ENCODE results near the gene RGL4.

The RGL4 gene

DNA sequence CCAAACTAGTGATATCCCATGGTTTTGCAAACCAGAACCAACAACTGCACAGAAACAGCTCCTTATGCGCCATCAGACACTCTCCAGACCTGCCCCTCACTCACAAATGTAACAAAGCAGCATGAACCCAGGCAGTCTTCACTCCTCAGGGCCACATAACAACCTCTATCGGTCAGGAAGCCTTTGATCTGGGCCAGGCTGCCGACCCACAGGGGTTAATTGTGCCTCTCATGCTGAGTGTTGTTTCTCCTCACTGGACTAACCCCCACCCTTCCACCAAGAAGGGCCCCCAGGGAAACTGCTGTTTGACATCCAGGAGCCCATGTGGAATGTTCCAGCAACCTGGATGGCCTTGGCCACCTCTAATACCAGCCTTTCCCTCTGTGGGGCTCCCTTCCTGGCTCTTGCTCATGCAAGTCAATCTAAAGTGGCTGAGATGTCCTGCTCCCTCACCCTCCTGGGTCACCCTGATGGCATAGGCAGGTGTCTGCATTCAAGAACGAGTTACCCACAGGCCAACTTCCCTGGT lies 7.9 kb upstream of the RGL4 start:
- no peak for DNase-seq (ENCODE audit: low read depth)
- TF ChIP-seq, protein P1, sequence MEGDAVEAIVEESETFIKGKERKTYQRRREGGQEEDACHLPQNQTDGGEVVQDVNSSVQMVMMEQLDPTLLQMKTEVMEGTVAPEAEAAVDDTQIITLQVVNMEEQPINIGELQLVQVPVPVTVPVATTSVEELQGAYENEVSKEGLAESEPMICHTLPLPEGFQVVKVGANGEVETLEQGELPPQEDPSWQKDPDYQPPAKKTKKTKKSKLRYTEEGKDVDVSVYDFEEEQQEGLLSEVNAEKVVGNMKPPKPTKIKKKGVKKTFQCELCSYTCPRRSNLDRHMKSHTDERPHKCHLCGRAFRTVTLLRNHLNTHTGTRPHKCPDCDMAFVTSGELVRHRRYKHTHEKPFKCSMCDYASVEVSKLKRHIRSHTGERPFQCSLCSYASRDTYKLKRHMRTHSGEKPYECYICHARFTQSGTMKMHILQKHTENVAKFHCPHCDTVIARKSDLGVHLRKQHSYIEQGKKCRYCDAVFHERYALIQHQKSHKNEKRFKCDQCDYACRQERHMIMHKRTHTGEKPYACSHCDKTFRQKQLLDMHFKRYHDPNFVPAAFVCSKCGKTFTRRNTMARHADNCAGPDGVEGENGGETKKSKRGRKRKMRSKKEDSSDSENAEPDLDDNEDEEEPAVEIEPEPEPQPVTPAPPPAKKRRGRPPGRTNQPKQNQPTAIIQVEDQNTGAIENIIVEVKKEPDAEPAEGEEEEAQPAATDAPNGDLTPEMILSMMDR (IDR thresholded peaks at IDR 0.05; ENCODE audit: control insufficient read depth, insufficient read depth, low read depth, low read length, missing control alignments): no peak
- H3K4me3 ChIP-seq (ENCODE audit: control insufficient read depth, low read depth, low read length): no peak overlapping the region

- TF ChIP-seq, protein P1 (IDR thresholded peaks at IDR 0.05; ENCODE audit: control insufficient read depth, insufficient read depth, low read depth, low read length, missing control alignments): no peak
- no peak overlapping the region for H3K4me3 ChIP-seq (ENCODE audit: control insufficient read depth, low read depth, low read length)
- DNase-seq (ENCODE audit: low read depth): no peak
These were observed 7.3 kb upstream of the RGL4 start for GRCh38 chr22:23683545-23683944.

DNA sequence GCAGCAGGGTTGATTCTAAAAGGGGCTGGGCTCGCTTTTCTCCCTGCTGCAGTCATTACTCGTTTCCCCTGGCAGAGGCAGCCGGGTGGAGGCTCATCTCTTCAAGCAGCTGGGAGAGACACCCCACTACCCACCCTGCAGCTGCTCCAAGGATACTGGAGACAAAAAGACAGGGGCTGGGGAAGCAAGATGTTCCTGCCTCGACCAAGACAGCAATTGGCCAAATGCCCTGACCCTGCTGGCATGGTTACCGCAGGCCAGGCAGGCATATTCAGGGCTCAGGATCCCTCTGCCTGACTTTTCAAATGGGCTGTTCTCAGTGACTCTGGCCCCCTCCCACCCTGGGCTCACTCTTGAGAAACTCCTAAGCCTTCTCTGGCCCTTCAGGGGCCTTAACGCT lies 6.8 kb upstream of the RGL4 start:
- TF ChIP-seq, protein P1 (IDR thresholded peaks at IDR 0.05; ENCODE audit: control insufficient read depth, insufficient read depth, low read depth, low read length, missing control alignments): no peak
- H3K4me3 ChIP-seq (ENCODE audit: control insufficient read depth, low read depth, low read length): no peak overlapping the region
- DNase-seq (ENCODE audit: low read depth): no peak

DNA sequence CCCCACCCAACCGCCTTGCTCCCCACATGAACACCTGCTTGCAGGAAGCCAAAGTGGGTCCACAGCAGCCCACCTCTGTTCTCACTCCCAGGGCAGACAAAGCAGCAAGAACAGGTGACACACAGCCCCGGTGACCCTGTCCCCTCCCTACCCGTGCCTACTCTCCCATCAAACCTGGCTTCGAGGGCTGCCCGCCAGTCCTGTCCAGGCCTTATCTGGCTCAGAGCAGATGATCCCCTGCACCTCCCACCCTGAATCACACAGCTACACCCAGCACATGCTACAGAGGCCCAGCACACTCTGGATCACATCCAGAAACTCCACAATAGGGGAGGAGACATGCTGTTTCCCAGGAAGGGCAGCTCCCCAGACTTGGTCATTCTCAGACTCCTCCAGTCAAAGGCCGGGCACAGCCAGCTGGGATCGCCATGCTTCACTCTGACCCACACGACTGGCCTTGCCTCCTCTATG lies 6.2 kb upstream of the RGL4 start:
- TF ChIP-seq, protein P1 (IDR thresholded peaks at IDR 0.05; ENCODE audit: control insufficient read depth, insufficient read depth, low read depth, low read length, missing control alignments): no peak
- DNase-seq (ENCODE audit: low read depth): no peak
- H3K4me3 ChIP-seq (ENCODE audit: control insufficient read depth, low read depth, low read length): no peak overlapping the region

GRCh38 chr22:23685205-23685784 lies 5.5 kb upstream of the RGL4 start:
- no peak for DNase-seq (ENCODE audit: low read depth)
- no peak overlapping the region for H3K4me3 ChIP-seq (ENCODE audit: control insufficient read depth, low read depth, low read length)
- TF ChIP-seq, protein P1 (IDR thresholded peaks at IDR 0.05; ENCODE audit: control insufficient read depth, insufficient read depth, low read depth, low read length, missing control alignments): no peak

DNA sequence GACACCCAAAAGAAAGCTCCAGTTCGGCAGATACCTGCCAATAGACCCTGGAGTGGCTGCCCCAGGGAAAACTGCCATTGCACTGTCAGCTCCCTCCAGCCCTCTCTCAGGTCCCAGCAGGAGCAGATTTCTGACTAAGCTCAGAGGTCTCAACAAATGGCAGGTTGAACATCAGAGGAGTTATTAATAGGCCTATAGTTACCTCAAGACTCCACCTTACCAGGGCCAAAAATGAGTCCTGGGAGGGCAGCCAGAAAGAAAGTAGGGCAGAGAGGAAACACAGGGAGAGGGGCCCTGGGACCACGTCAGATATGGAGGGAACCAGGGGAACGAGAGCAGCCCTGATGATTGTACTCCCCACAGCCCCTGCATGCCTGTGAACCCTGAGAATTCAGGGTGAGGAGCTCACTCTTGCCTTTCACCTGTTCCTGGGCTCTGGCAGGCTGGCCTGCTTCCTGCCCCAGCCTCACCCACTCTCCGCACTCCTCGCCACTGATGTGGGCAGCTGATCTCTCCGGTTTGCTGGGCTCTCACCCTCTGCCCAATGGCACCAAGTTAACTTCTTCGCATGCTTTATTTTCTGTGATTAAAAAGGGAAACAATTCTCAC lies 4.3 kb upstream of the RGL4 start:
- H3K4me3 ChIP-seq (ENCODE audit: control insufficient read depth, low read depth, low read length): no peak overlapping the region
- TF ChIP-seq, protein P1 (IDR thresholded peaks at IDR 0.05; ENCODE audit: control insufficient read depth, insufficient read depth, low read depth, low read length, missing control alignments): no peak
- no peak for DNase-seq (ENCODE audit: low read depth)

Data from AG09309 (cell line).